Measurements from ENCODE around the gene CAMK1D.

Gene CAMK1D

DNA sequence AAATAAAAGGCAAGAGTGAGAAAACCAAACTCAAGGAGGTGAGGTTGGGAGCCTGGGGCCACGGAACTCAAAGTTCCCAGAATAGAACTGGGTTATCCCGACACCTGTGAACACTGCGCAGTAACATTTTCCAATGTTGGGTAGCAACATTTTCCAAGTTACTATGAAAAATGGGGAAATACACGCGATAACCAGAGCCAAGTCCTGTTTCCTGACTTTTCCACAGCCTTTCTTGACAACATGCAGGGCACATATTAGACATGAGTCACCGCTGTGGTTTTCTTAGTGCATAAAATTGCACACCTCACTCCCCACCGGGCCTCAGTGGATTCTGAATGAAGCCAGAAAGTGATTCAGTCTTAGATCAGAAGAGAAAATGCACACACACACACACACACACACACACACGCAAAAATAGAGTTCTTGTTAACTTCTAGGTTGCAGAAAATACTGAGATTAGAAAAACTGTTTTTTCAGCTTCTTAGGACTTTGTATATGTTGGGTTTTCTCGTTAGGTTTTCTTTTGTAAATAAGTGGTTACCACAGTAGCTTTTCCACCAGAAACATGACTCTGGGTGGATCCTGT, 70.0 kb downstream of the CAMK1D start:
- Histone ChIP-seq H3K4me3 (ENCODE audit: low read depth in 1 of 2, low read length in 2 of 2) (no peak overlapping the region), H3K79me2 (ENCODE audit: insufficient read depth, low read length) (no peaks in the 10 kb centered on the region), H3K4me1 (ENCODE audit: insufficient read depth, low read length) (no peaks in the 10 kb centered on the region), H3K36me3 (ENCODE audit: insufficient read depth, low read length) (no peaks in the 10 kb centered on the region), H3K27ac (ENCODE audit: low read length) (no peak overlapping the region), H3K27me3 (ENCODE audit: insufficient read depth, low read length, poor library complexity) (no peaks in the 10 kb centered on the region), H3K9me3 (ENCODE audit: insufficient read depth, low read length, severe bottlenecking) (no peaks in the 10 kb centered on the region), H4K20me1 (ENCODE audit: insufficient read depth, low read length) (peaks cover 6% of the 10 kb centered on the region; the same call in 1 of the 2 replicates), H3K9ac (ENCODE audit: low read depth, low read length) (no peak overlapping the region), H2AFZ (ENCODE audit: low read depth, low read length) (no peak overlapping the region), H3K4me2 (ENCODE audit: insufficient read depth, low read length) (no peak overlapping the region)
- peak; percentile 39; the same call in 1 of the 3 replicates for ATAC-seq (ENCODE audit: insufficient read depth, low read depth)
- TF ChIP-seq CTCF (IDR thresholded peaks at IDR 0.05; ENCODE audit: borderline replicate concordance, extremely low read depth, low read length, poor library complexity, severe bottlenecking) (no peak), EZH2 (IDR thresholded peaks at IDR 0.05; ENCODE audit: borderline replicate concordance, low read depth, low read length, severe bottlenecking) (no peak)
- DNase-seq: peak; percentile 18

DNA sequence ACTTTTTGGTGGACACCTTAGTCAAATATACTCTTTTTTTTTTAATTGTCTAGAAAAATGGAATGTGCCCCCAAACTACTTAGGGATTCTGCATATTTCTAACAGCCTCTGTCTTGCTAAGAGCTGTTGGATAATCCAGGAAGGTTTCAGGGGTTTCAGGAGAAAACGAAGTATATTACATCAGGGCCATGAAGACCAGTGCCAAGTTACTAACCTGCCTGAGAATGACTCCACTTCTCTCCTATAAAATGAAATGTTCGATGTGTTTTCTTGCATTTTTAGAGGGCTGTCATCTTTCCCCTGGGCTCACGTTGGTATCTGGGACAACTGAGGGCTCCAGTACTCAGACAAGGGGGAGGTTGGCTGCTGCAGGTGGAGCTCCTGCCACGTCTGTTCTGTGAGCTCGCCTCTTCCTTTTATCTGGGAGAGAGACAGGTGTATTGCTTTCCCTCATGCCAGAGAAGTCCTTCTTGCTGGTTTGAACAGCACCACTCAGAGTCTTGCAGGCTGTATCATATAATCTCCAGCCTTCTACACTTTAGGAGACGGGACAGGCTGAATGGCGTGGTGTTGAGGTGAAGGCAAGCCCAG, 71.3 kb downstream of the CAMK1D start:
- TF ChIP-seq CTCF (IDR thresholded peaks at IDR 0.05; ENCODE audit: borderline replicate concordance, extremely low read depth, low read length, poor library complexity, severe bottlenecking): no peak
- TF ChIP-seq EZH2 (IDR thresholded peaks at IDR 0.05; ENCODE audit: borderline replicate concordance, low read depth, low read length, severe bottlenecking): no peak
- H3K4me2 ChIP-seq (ENCODE audit: insufficient read depth, low read length): no peak overlapping the region

DNA sequence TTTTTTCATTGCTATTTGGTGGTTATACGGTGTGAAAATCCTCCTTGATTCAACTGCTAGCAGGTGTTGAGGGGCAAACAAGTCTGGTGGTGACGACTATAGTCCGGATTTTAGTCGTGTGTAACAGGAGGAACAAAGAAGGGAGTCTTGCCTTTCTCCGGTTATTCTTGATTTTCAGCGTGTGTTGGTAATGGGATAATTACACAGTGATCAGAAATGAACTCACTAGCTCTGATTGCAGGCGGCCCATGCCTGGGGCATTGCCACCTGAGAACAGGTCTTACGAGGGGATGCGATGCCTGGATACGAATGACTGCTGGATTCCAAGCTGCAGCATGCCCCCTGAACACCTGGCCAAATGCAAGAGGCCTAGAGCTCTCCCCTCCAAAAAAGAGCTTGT, 72.8 kb downstream of the CAMK1D start:
- no peaks in the 10 kb centered on the region for H3K27me3 ChIP-seq (ENCODE audit: insufficient read depth, low read length, poor library complexity)
- no peak for ATAC-seq (ENCODE audit: insufficient read depth, low read depth)
- H3K9ac ChIP-seq (ENCODE audit: low read depth, low read length): no peak overlapping the region
- TF ChIP-seq CTCF (IDR thresholded peaks at IDR 0.05; ENCODE audit: borderline replicate concordance, extremely low read depth, low read length, poor library complexity, severe bottlenecking) (no peak), EZH2 (IDR thresholded peaks at IDR 0.05; ENCODE audit: borderline replicate concordance, low read depth, low read length, severe bottlenecking) (no peak)
- H4K20me1 ChIP-seq (ENCODE audit: insufficient read depth, low read length): peaks cover 6% of the 10 kb centered on the region; the same call in 1 of the 2 replicates
- H2AFZ ChIP-seq (ENCODE audit: low read depth, low read length): no peak overlapping the region
- no peaks in the 10 kb centered on the region for H3K79me2 ChIP-seq (ENCODE audit: insufficient read depth, low read length)
- no peak for DNase-seq
- H3K9me3 ChIP-seq (ENCODE audit: insufficient read depth, low read length, severe bottlenecking): no peaks in the 10 kb centered on the region
- H3K4me3 ChIP-seq (ENCODE audit: low read depth in 1 of 2, low read length in 2 of 2): no peak overlapping the region
- no peaks in the 10 kb centered on the region for H3K4me1 ChIP-seq (ENCODE audit: insufficient read depth, low read length)
- H3K36me3 ChIP-seq (ENCODE audit: insufficient read depth, low read length): no peaks in the 10 kb centered on the region
- H3K4me2 ChIP-seq (ENCODE audit: insufficient read depth, low read length): no peak overlapping the region
- no peak overlapping the region for H3K27ac ChIP-seq (ENCODE audit: low read length)

More for the DNA sequence above, 71.3 kb downstream of the CAMK1D start:
- Histone ChIP-seq H3K4me3 (ENCODE audit: low read depth in 1 of 2, low read length in 2 of 2) (no peak overlapping the region), H3K9me3 (ENCODE audit: insufficient read depth, low read length, severe bottlenecking) (no peaks in the 10 kb centered on the region), H3K36me3 (ENCODE audit: insufficient read depth, low read length) (no peaks in the 10 kb centered on the region), H3K27me3 (ENCODE audit: insufficient read depth, low read length, poor library complexity) (no peaks in the 10 kb centered on the region), H3K9ac (ENCODE audit: low read depth, low read length) (no peak overlapping the region), H2AFZ (ENCODE audit: low read depth, low read length) (no peak overlapping the region), H3K79me2 (ENCODE audit: insufficient read depth, low read length) (no peaks in the 10 kb centered on the region), H3K4me1 (ENCODE audit: insufficient read depth, low read length) (no peaks in the 10 kb centered on the region), H4K20me1 (ENCODE audit: insufficient read depth, low read length) (peaks cover 9% of the 10 kb centered on the region; the same call in 1 of the 2 replicates), H3K27ac (ENCODE audit: low read length) (no peak overlapping the region)
- ATAC-seq (ENCODE audit: insufficient read depth, low read depth): no peak
- DNase-seq: no peak

Measured in DND-41 (cell line).